ENCODE data around the gene TARM1. TPM values are rescaled to one million over a fixed set of nuclear protein-coding genes. Genes with fewer than 3 reads are reported as not detected.

TARM1 gene
- total and polyA plus RNA-seq, 2 of the 8 experiments (the other 6 are each of a cell fraction or from before 2014, with no cell fraction given): not detected

DNA sequence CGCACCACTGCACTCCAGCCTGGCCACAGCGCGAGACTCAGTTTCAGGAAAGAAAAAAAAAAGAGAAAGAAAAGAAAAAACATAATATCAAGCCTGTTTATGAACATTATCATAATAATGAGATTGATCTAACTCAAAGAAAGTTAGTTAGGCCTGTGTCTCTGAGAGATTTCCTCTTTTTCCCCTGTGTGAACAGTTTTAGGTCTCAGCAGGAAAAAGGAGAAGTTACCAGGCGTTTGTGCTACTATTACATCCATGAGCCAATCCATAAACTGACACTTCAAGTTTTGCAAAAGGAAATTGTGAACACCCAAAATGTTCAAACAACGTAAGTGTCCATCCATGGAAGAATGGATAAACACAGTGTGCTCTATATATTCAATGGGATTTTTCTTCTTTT lies 3.8 kb downstream of the TARM1 start:
- H2BK5ac ChIP-seq (ENCODE audit: low read depth, low read length): no peak overlapping the region
- no peak overlapping the region for H2BK20ac ChIP-seq (ENCODE audit: low read length)
- no peak overlapping the region for H2BK15ac ChIP-seq (ENCODE audit: low read length)
- no peak overlapping the region for H3K9ac ChIP-seq (replicated peaks in 1 of 4; ENCODE audit: extremely low read depth in 1 of 4, low read depth in 3 of 4, low read length in 3 of 4)
- POLR2A ChIA-PET (ENCODE audit: partially characterized antibody): interaction anchor here (1.5 kb wide), 1 partner anchor 18 kb away, joined by 3 read pairs; no protein-coding TSS in a partner anchor
- H2AK5ac ChIP-seq (ENCODE audit: low read depth, low read length): no peak overlapping the region
- no peak overlapping the region for H3K56ac ChIP-seq (replicated peaks; ENCODE audit: insufficient read length, low read depth, low read length)
- no peaks in the 10 kb centered on the region for H3K27me3 ChIP-seq (replicated peaks in 1 of 4; ENCODE audit: control insufficient read depth in 3 of 4, extremely low read depth in 1 of 4, insufficient read depth in 3 of 4, low read length in 3 of 4)
- DNase-seq (ENCODE audit: low read depth in 1 of 2, low spot score in 2 of 2): no peak
- WGBS, 2 experiments (ENCODE audit: extremely low coverage in 1 of 2, insufficient coverage in 1 of 2, insufficient read length in 1 of 2, insufficient replicate concordance in 2 of 2, low coverage in 1 of 2, low lambda C conversion rate in 2 of 2, missing lambda C conversion rate in 1 of 2): 90% methylated on average over 5 of the region's 5 CpGs; no CpG with 5 or more reads in 1 of the 2 experiments
- H3K18ac ChIP-seq (ENCODE audit: extremely low read depth, low read length): no peak overlapping the region
- no peak overlapping the region for H2AFZ ChIP-seq (ENCODE audit: low read length)
- H3K4ac ChIP-seq (replicated peaks; ENCODE audit: insufficient read length, low read depth, low read length): no peak overlapping the region
- H3K4me3 ChIP-seq (ENCODE audit: extremely low read depth in 1 of 4, insufficient read depth in 2 of 4, low read depth in 3 of 4, low read length in 4 of 4): no peak overlapping the region
- peaks cover 4 to 6% of the 10 kb centered on the region in 2 experiments; a peak in 3 of 4 replicates for H3K9me3 ChIP-seq (ENCODE audit: insufficient read depth in 2 of 2, low read depth in 1 of 2, low read length in 1 of 2)
- H3K79me2 ChIP-seq (ENCODE audit: control insufficient read depth in 1 of 2, insufficient read depth in 2 of 2, low read length in 2 of 2): no peaks in the 10 kb centered on the region
- H3K23me2 ChIP-seq (ENCODE audit: low read depth, low read length): no peaks in the 10 kb centered on the region
- H4K8ac ChIP-seq (ENCODE audit: extremely low read depth, insufficient read depth, low read length): no peak overlapping the region
- H4K5ac ChIP-seq (ENCODE audit: insufficient read length, low read depth, low read length): no peak overlapping the region
- H4K20me1 ChIP-seq (replicated peaks in 1 of 2; ENCODE audit: control insufficient read depth in 1 of 2, insufficient read depth in 2 of 2, low read length in 2 of 2): no peaks in the 10 kb centered on the region
- no peaks in the 10 kb centered on the region for H3K79me1 ChIP-seq (ENCODE audit: low read depth, low read length)
- no peak overlapping the region for H3K4me2 ChIP-seq (ENCODE audit: insufficient read depth in 1 of 2, low read depth in 2 of 2, low read length in 2 of 2)
- CTCF ChIA-PET (ENCODE audit: partially characterized antibody): interaction anchor here (1.2 kb wide), 1 partner anchor 14 kb away, joined by 3 read pairs; the partner anchor contains the start of gene VSTM1
- H3K36me3 ChIP-seq (ENCODE audit: control insufficient read depth in 2 of 4, insufficient read depth in 4 of 4, low read length in 3 of 4): no peaks in the 10 kb centered on the region
- TF ChIP-seq CTBP2 (IDR thresholded peaks at IDR 0.05; ENCODE audit: borderline replicate concordance, insufficient read depth, insufficient read length, low read length) (no peak), KDM5A (IDR thresholded peaks at IDR 0.05; ENCODE audit: low read length) (no peak), EGR1 (IDR thresholded peaks at IDR 0.05; ENCODE audit: borderline replicate concordance, low read depth, low read length) (no peak), TAF7 (optimal IDR thresholded peaks at IDR 0.05; ENCODE audit: borderline replicate concordance, low read depth, low read length) (no peak), YY1 (IDR thresholded peaks at IDR 0.05; ENCODE audit: low read depth, low read length) (no peak), JUN (IDR thresholded peaks at IDR 0.05; ENCODE audit: low read depth, low read length) (no peak), GTF2F1 (IDR thresholded peaks at IDR 0.05; ENCODE audit: borderline replicate concordance, low read depth, low read length) (no peak), JUND (IDR thresholded peaks at IDR 0.05; ENCODE audit: low read length) (no peak), SIRT6 (IDR thresholded peaks at IDR 0.05; ENCODE audit: low read length) (no peak), RNF2 (IDR thresholded peaks at IDR 0.05; ENCODE audit: borderline replicate concordance, low read depth, low read length, missing control alignments, poor library complexity, severe bottlenecking) (no peak)
- TF ChIP-seq, protein P1, sequence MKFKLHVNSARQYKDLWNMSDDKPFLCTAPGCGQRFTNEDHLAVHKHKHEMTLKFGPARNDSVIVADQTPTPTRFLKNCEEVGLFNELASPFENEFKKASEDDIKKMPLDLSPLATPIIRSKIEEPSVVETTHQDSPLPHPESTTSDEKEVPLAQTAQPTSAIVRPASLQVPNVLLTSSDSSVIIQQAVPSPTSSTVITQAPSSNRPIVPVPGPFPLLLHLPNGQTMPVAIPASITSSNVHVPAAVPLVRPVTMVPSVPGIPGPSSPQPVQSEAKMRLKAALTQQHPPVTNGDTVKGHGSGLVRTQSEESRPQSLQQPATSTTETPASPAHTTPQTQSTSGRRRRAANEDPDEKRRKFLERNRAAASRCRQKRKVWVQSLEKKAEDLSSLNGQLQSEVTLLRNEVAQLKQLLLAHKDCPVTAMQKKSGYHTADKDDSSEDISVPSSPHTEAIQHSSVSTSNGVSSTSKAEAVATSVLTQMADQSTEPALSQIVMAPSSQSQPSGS (IDR thresholded peaks at IDR 0.05; ENCODE audit: low read length): no peak
- H2BK12ac ChIP-seq (ENCODE audit: low read depth, low read length): no peak overlapping the region
- H3K14ac ChIP-seq (ENCODE audit: insufficient read length): no peak overlapping the region
- H2BK120ac ChIP-seq (replicated peaks; ENCODE audit: low read depth, low read length): no peak overlapping the region
- FAIRE-seq: no peak
- H3K27ac ChIP-seq (ENCODE audit: low read depth, low read length): no peak overlapping the region
- no peak overlapping the region for H3K23ac ChIP-seq (ENCODE audit: insufficient read length)
- H3K4me1 ChIP-seq (replicated peaks in 1 of 4; ENCODE audit: control insufficient read depth in 3 of 4, insufficient read depth in 4 of 4, low read length in 3 of 4): no peaks in the 10 kb centered on the region
- H4K91ac ChIP-seq (replicated peaks; ENCODE audit: insufficient read length, low read length): no peak overlapping the region
